Brain microvascular endothelial cell (primary cell): ENCODE data around the gene GPC5.

Experiments
- DNase-seq: peaks from one replicate; pipeline ENCODE4 v3.0.0-alpha.2; 2020
- H3K27ac ChIP-seq: fragments of 250-450 bp; sonication (Bioruptor Pico); 2 replicates; pipeline ENCODE4 v1.5.1; 2020; ENCODE audit warnings: mild to moderate bottlenecking, moderate library complexity
- H3K27me3 ChIP-seq: fragments of 250-450 bp; sonication (Bioruptor Pico); replicated peaks from 2 replicates; pipeline ENCODE4 v1.5.1; 2020; ENCODE audit warnings: mild to moderate bottlenecking
- H3K36me3 ChIP-seq: fragments of 250-450 bp; sonication (Bioruptor Pico); replicated peaks from 2 replicates; pipeline ENCODE4 v1.5.1; 2020; ENCODE audit warnings: mild to moderate bottlenecking
- H3K4me3 ChIP-seq: 2 replicates; pipeline ENCODE4 v1.5.1; 2011; ENCODE audit warnings: low read depth, mild to moderate bottlenecking, control low read depth, low read length, moderate library complexity
- in situ Hi-C: cut with HindIII; loops from 2 replicates; pipeline ENCODE4 v1.10.0; 2017; ENCODE audit warnings: low sequenced_read_pairs, low pct_ligation_motif_present
- TF ChIP-seq, protein P1 (sequence below): IDR thresholded peaks from 2 replicates; pipeline ENCODE4 v1.5.1; 2011; ENCODE audit warnings: low read depth, mild to moderate bottlenecking, moderate library complexity, low read length, control low read depth, inconsistent platforms; ENCODE audit errors: missing control alignments

The GPC5 gene

GRCh38 chr13:91553584-91553983, 155.2 kb downstream of the GPC5 start:
- Histone ChIP-seq H3K4me3 (no peak overlapping the region), H3K27me3 (no peaks in the 10 kb centered on the region), H3K27ac (no peak overlapping the region), H3K36me3 (no peaks in the 10 kb centered on the region)
- DNase-seq = no peak
- in situ Hi-C loops = no loop called here
- TF ChIP-seq, protein P1, sequence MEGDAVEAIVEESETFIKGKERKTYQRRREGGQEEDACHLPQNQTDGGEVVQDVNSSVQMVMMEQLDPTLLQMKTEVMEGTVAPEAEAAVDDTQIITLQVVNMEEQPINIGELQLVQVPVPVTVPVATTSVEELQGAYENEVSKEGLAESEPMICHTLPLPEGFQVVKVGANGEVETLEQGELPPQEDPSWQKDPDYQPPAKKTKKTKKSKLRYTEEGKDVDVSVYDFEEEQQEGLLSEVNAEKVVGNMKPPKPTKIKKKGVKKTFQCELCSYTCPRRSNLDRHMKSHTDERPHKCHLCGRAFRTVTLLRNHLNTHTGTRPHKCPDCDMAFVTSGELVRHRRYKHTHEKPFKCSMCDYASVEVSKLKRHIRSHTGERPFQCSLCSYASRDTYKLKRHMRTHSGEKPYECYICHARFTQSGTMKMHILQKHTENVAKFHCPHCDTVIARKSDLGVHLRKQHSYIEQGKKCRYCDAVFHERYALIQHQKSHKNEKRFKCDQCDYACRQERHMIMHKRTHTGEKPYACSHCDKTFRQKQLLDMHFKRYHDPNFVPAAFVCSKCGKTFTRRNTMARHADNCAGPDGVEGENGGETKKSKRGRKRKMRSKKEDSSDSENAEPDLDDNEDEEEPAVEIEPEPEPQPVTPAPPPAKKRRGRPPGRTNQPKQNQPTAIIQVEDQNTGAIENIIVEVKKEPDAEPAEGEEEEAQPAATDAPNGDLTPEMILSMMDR = no peak

GRCh38 chr13:91554101-91554500, 155.7 kb downstream of the GPC5 start:
- Histone ChIP-seq H3K36me3 (no peaks in the 10 kb centered on the region), H3K27ac (no peak overlapping the region), H3K27me3 (no peaks in the 10 kb centered on the region), H3K4me3 (no peak overlapping the region)
- in situ Hi-C loops = no loop called here
- TF ChIP-seq, protein P1 = no peak
- DNase-seq = no peak

- no peak overlapping the region for H3K4me3 ChIP-seq
- TF ChIP-seq, protein P1 = no peak
- H3K36me3 ChIP-seq = no peaks in the 10 kb centered on the region
- no peaks in the 10 kb centered on the region for H3K27me3 ChIP-seq
- H3K27ac ChIP-seq = no peak overlapping the region
- in situ Hi-C loops = no loop called here
- peak; percentile 27 for DNase-seq
Measured at GRCh38 chr13:91557328-91558090, 159.1 kb downstream of the GPC5 start.

DNA sequence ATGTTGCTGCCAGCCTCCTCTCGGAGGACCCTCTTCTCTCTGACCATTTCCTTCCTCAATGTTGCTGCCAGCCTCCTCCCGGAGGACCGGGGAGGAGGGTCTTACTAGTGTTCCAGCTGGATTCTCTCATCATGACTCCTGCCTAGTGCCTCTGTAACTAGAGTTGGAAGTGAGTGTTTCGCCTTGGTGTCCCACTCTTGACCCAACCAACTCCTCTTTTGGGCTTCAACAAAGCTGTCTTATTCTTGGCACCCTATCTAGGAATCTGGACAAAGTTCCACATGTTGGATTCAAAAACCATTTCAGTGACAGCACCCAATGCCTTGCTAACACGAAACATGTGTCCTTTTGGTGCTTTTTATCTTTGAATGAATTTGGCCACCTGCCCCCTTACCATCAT, 165.4 kb downstream of the GPC5 start:
- Histone ChIP-seq H3K36me3 (no peaks in the 10 kb centered on the region), H3K27me3 (no peaks in the 10 kb centered on the region), H3K4me3 (no peak overlapping the region), H3K27ac (no peak overlapping the region)
- no peak for DNase-seq
- TF ChIP-seq, protein P1 = no peak
- in situ Hi-C loops = no loop called here

DNA sequence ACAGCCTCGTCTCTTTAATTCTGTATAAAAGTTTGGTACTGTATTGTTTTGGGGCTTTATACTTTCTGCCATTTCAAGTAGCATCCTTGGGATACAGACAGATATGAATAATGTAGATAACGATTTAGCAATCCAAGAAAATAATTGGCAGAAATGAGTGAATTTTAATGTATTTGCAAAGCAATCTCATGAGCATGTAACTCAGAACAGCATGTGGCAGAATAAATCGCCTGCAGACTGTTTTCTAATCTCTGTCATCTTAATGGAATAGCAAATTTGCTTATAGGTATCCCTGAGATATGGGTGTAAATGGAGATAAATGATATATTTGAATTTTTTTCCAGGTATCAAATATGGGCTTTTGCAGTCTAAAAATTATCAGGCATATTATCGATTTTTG, 166.0 kb downstream of the GPC5 start:
- Histone ChIP-seq H3K36me3 (no peaks in the 10 kb centered on the region), H3K27ac (no peak overlapping the region), H3K27me3 (no peaks in the 10 kb centered on the region), H3K4me3 (no peak overlapping the region)
- in situ Hi-C loops = no loop called here
- TF ChIP-seq, protein P1 = no peak
- no peak for DNase-seq

GRCh38 chr13:91565296-91565695, 166.9 kb downstream of the GPC5 start:
- Histone ChIP-seq H3K27ac (no peak overlapping the region), H3K4me3 (no peak overlapping the region), H3K36me3 (no peaks in the 10 kb centered on the region), H3K27me3 (no peaks in the 10 kb centered on the region)
- TF ChIP-seq, protein P1 = no peak
- in situ Hi-C loops = no loop called here
- DNase-seq = no peak
